SK-N-SH (cell line): Measurements from ENCODE around the gene HOXD11. TPM values are rescaled to one million over a fixed set of nuclear protein-coding genes. Genes with fewer than 3 reads are reported as not detected.

Source experiments
- CTCF ChIA-PET: fragments of 300-600, 350-600 bp; formaldehyde crosslinking; extraction: SDS; loops from one replicate; lab custom pipeline; 2021; lab: Yijun Ruan, JAX
- POLR2A ChIA-PET: fragments of 350-600 bp; sonication (Branson Sonifier 250); formaldehyde crosslinking; extraction: SDS; loops from one replicate; lab custom pipeline; 2020; ENCODE audit warnings: antibody characterized with exemption, inconsistent platforms; lab: Yijun Ruan, JAX
- DNase-seq: peaks from one replicate; pipeline ENCODE4 v3.0.0; 2012
- H2AFZ ChIP-seq: fragments of 200-600 bp; sonication (generic); 2 replicates; pipeline ENCODE4 v1.8.1; 2016; ENCODE audit warnings: antibody characterized with exemption, mild to moderate bottlenecking, low read depth
- H3F3A ChIP-seq: fragments of 200-600 bp; sonication (generic); replicated peaks from 2 replicates; pipeline ENCODE3; 2016; ENCODE audit warnings: antibody characterized with exemption, mild to moderate bottlenecking; ENCODE audit not compliant: insufficient read depth
- H3K27ac ChIP-seq, 2 experiments: fragments of 200-500 bp in 1 of 2; fragments of 200-600 bp in 1 of 2; sonication (Bioruptor generic) in 1 of 2; sonication (generic), shearing (Covaris generic) in 1 of 2; 2 replicates each; pipeline versions ENCODE4 v1.5.1 to v1.6.1; 2014 to 2016; ENCODE audit warnings: low read depth in 2 of 2, inconsistent platforms in 1 of 2, low read length in 1 of 2, mild to moderate bottlenecking in 1 of 2, mixed read lengths in 1 of 2
- H3K27me3 ChIP-seq: fragments of 200-600 bp; sonication (generic), shearing (Covaris generic); 2 replicates; pipeline ENCODE4 v1.6.1; 2016; ENCODE audit warnings: mixed run types; ENCODE audit not compliant: insufficient read depth
- H3K36me3 ChIP-seq, 2 experiments: fragments of 200-500 bp in 1 of 2; fragments of 200-600 bp in 1 of 2; sonication (Bioruptor generic) in 1 of 2; sonication (generic) in 1 of 2; replicated peaks in 1 of 2; 2 replicates each; pipeline versions ENCODE3 to v1.5.1; 2014 to 2016; ENCODE audit warnings: low read length in 1 of 2, mild to moderate bottlenecking in 1 of 2; ENCODE audit not compliant: insufficient read depth in 2 of 2, control insufficient read depth in 1 of 2
- H3K4me1 ChIP-seq, 2 experiments: fragments of 200-500 bp in 1 of 2; fragments of 200-600 bp in 1 of 2; sonication (Bioruptor generic) in 1 of 2; sonication (generic), shearing (Covaris generic) in 1 of 2; 2 replicates each; pipeline versions ENCODE4 v1.5.1 to v1.6.1; 2014 to 2016; ENCODE audit warnings: low read depth in 1 of 2, low read length in 1 of 2, mixed run types in 1 of 2; ENCODE audit not compliant: insufficient read depth in 2 of 2, control insufficient read depth in 1 of 2
- H3K4me2 ChIP-seq: fragments of 200-600 bp; sonication (generic), shearing (Covaris generic); 2 replicates; pipeline ENCODE4 v1.6.1; 2017; ENCODE audit warnings: mixed run types
- H3K4me3 ChIP-seq, 2 experiments: fragments of 200-500 bp in 1 of 2; fragments of 200-600 bp in 1 of 2; sonication (Bioruptor generic) in 1 of 2; sonication (generic), shearing (Covaris generic) in 1 of 2; 2 replicates each; pipeline versions ENCODE4 v1.5.1 to v1.8.1; 2014 to 2016; ENCODE audit warnings: low read depth in 2 of 2, inconsistent platforms in 1 of 2, low read length in 1 of 2, mild to moderate bottlenecking in 1 of 2, mixed read lengths in 1 of 2, moderate library complexity in 1 of 2
- H3K79me2 ChIP-seq: fragments of 200-600 bp; sonication (generic); 2 replicates; pipeline ENCODE4 v1.8.1; 2017; ENCODE audit warnings: mild to moderate bottlenecking; ENCODE audit not compliant: insufficient read depth
- H3K9ac ChIP-seq: fragments of 200-600 bp; sonication (generic); 2 replicates; pipeline ENCODE4 v1.6.1; 2017; ENCODE audit warnings: mixed run types
- H3K9me2 ChIP-seq: fragments of 200-600 bp; sonication (generic); 2 replicates; pipeline ENCODE4 v1.6.1; 2017; ENCODE audit warnings: mixed run types
- H3K9me3 ChIP-seq: fragments of 200-600 bp; sonication (generic); 2 replicates; pipeline ENCODE4 v1.6.1; 2017; ENCODE audit warnings: mixed run types, mild to moderate bottlenecking, moderate library complexity
- H4K20me1 ChIP-seq: fragments of 200-600 bp; sonication (generic); 2 replicates; pipeline ENCODE4 v1.6.1; 2017; ENCODE audit warnings: mild to moderate bottlenecking, mixed run types; ENCODE audit not compliant: insufficient read depth
- CTCF ChIP-seq: fragments of 200-600 bp; sonication (generic); IDR thresholded peaks from 2 replicates; pipeline ENCODE4 v1.6.1; 2017; ENCODE audit warnings: antibody characterized with exemption, mild to moderate bottlenecking, moderate library complexity
- ELF1 ChIP-seq: IDR thresholded peaks from 2 replicates; pipeline ENCODE4 v1.4.0; 2012
- EZH2phosphoT487 ChIP-seq: fragments of 200-600 bp; sonication (generic); IDR thresholded peaks from 2 replicates; pipeline ENCODE4 v1.6.1; 2017; ENCODE audit warnings: low read depth, mixed run types, mild to moderate bottlenecking, antibody characterized with exemption, moderate library complexity, borderline replicate concordance
- FOSL2 ChIP-seq: IDR thresholded peaks from 2 replicates; pipeline ENCODE4 v1.4.0; 2012; ENCODE audit warnings: low read depth, mild to moderate bottlenecking, moderate library complexity, borderline replicate concordance
- FOXJ3 ChIP-seq: sonication (generic); formaldehyde crosslinking; IDR thresholded peaks from 2 replicates; pipeline ENCODE4 v1.5.1; 2020; ENCODE audit warnings: mild to moderate bottlenecking, missing genetic modification reagents
- GATA2 ChIP-seq: sonication (generic); formaldehyde crosslinking; IDR thresholded peaks from 2 replicates; pipeline ENCODE4 v1.5.0; 2020; ENCODE audit warnings: mild to moderate bottlenecking, missing genetic modification reagents
- IRF3 ChIP-seq: fragments of 150-350 bp; IDR thresholded peaks from 2 replicates; pipeline ENCODE4 v1.6.1; 2016; ENCODE audit warnings: mild to moderate bottlenecking, low read depth, low read length
- MAX ChIP-seq: IDR thresholded peaks from 2 replicates; pipeline ENCODE4 v1.4.0; 2012; ENCODE audit warnings: low read depth
- MEF2A ChIP-seq: IDR thresholded peaks from 2 replicates; pipeline ENCODE4 v1.4.0; 2012; ENCODE audit warnings: low read depth, borderline replicate concordance
- MXI1 ChIP-seq: IDR thresholded peaks from 2 replicates; pipeline ENCODE4 v1.6.1; 2012; ENCODE audit warnings: mild to moderate bottlenecking, low read depth, low read length, improper control_type of control experiment
- NFIC ChIP-seq: IDR thresholded peaks from 2 replicates; pipeline ENCODE4 v1.4.0; 2012; ENCODE audit warnings: borderline replicate concordance
- NRF1 ChIP-seq: IDR thresholded peaks from 2 replicates; pipeline ENCODE4 v1.6.1; 2012; ENCODE audit warnings: low read depth, mild to moderate bottlenecking, low read length
- PBX3 ChIP-seq: IDR thresholded peaks from 2 replicates; pipeline ENCODE4; 2012
- POLR2AphosphoS5 ChIP-seq: IDR thresholded peaks from 2 replicates; pipeline ENCODE4 v1.6.1; 2012; ENCODE audit warnings: low read depth, low read length
- RAD21 ChIP-seq: IDR thresholded peaks from 2 replicates; pipeline ENCODE4 v1.6.1; 2012; ENCODE audit warnings: mild to moderate bottlenecking, low read length
- REST ChIP-seq: IDR thresholded peaks from 2 replicates; pipeline ENCODE4 v1.6.1; 2012; ENCODE audit warnings: mild to moderate bottlenecking, low read depth, low read length, moderate library complexity
- RXRA ChIP-seq: IDR thresholded peaks from 2 replicates; pipeline ENCODE4 v1.4.0; 2012; ENCODE audit warnings: low read depth, mild to moderate bottlenecking, borderline replicate concordance
- SIN3A ChIP-seq: IDR thresholded peaks from 2 replicates; pipeline ENCODE4 v1.6.1; 2012; ENCODE audit warnings: low read depth, mild to moderate bottlenecking, low read length, moderate library complexity, borderline replicate concordance
- TEAD4 ChIP-seq: IDR thresholded peaks from 2 replicates; pipeline ENCODE4 v1.4.0; 2012; ENCODE audit warnings: mild to moderate bottlenecking, borderline replicate concordance; ENCODE audit not compliant: insufficient read depth
- YY1 ChIP-seq: IDR thresholded peaks from 2 replicates; pipeline ENCODE4 v1.4.0; 2012; ENCODE audit warnings: low read depth, mild to moderate bottlenecking
- ZBTB33 ChIP-seq: IDR thresholded peaks from 2 replicates; pipeline ENCODE4 v1.4.0; 2012; ENCODE audit warnings: low read depth, borderline replicate concordance
- WGBS: methylation state at CpG from one replicate; pipeline ENCODE4 v1.1.6; 2017; ENCODE audit warnings: low lambda C conversion rate; 5-methylcytosine and 5-hydroxymethylcytosine counted together
- polyA plus RNA-seq, 3 experiments: library from polyadenylated mRNA; depleted of rRNA; stranded (reverse); fragments of >200 nt; gene quantifications; 2 replicates each; pipeline ENCODE4 v1.2.3, GENCODE V29; 2012

HOXD11 gene
- polyA plus RNA-seq, 1 of the 3 experiments (the other 2 are of a cell fraction) = not detected

- peaks cover 13% of the 10 kb centered on the region for H3F3A ChIP-seq
- H4K20me1 ChIP-seq = no peaks in the 10 kb centered on the region
- H3K27ac ChIP-seq = peak within 1 kb of the TSS; percentile 62 to 63
- CTCF ChIA-PET = interaction anchor here (0.9 to 26.1 kb wide), 7 partner anchors 9 to 1020 kb away, joined by 3 to 1047 read pairs (median 111); partner anchors contain the start of gene HOXD10
- POLR2A ChIA-PET = interaction anchor here (1.6 to 6.3 kb wide), 4 partner anchors 326 to 509 kb away, joined by 7 to 45 read pairs (median 24); no protein-coding TSS in a partner anchor
- H3K36me3 ChIP-seq = no peaks in the 10 kb centered on the region
- peak within 1 kb of the TSS; percentile 66 for H3K9ac ChIP-seq
- H3K27me3 ChIP-seq = no peaks in the 10 kb centered on the region
- H3K79me2 ChIP-seq = peaks cover 10% of the 10 kb centered on the region
- H3K4me2 ChIP-seq = peak within 1 kb of the TSS; percentile 85
- peak within 1 kb of the TSS; percentile 69 for H3K4me3 ChIP-seq
- no peaks in the 10 kb centered on the region for H3K9me3 ChIP-seq
- no peaks in the 10 kb centered on the region for H3K9me2 ChIP-seq
- H3K4me1 ChIP-seq = peaks cover 19 to 30% of the 10 kb centered on the region in 2 experiments; a peak in 3 of 4 replicates
- DNase-seq = peak; percentile 88
- peak within 1 kb of the TSS; percentile 53 for H2AFZ ChIP-seq
- 49% methylated on average over 31 of the region's 64 CpGs for WGBS
- no peak for TF ChIP-seq IRF3
- peak; percentile 48; the same call in 1 of the 2 replicates for TF ChIP-seq TEAD4
- TF ChIP-seq NFIC = peak; percentile 60
- no peak for TF ChIP-seq NRF1
- no peak for TF ChIP-seq CTCF
- peak; percentile 69; the same call in 1 of the 2 replicates for TF ChIP-seq REST
- TF ChIP-seq ELF1 = no peak
- TF ChIP-seq ZBTB33 = no peak
- TF ChIP-seq SIN3A = peak; percentile 66; the same call in 1 of the 2 replicates
- no peak for TF ChIP-seq RAD21
- TF ChIP-seq MAX = peak; percentile 90
- TF ChIP-seq FOSL2 = no peak
- TF ChIP-seq PBX3 = peak; percentile 88
- TF ChIP-seq YY1 = 0 out of 2 replicates have a peak, but pooled peaks have one; percentile 29
- TF ChIP-seq EZH2phosphoT487 = no peak
- peak; percentile 48; the same call in 1 of the 2 replicates for TF ChIP-seq FOXJ3 (CRISPR knock-in tag)
- no peak for TF ChIP-seq RXRA
- TF ChIP-seq MXI1 = peak; percentile 38; the same call in 1 of the 2 replicates
- peak; percentile 36; the same call in 1 of the 2 replicates for TF ChIP-seq MEF2A
- TF ChIP-seq POLR2AphosphoS5 = peak; percentile 47
- TF ChIP-seq GATA2 (CRISPR knock-in tag) = peak; percentile 28; the same call in 1 of the 2 replicates
Observed at GRCh38 chr2:176128982-176129796, 22.1 kb downstream of the HOXD11 start, which contains the start of gene HOXD8. TSS of gene HOXD8 (plus strand) at chr2:176129705. CDS start at chr2:176130367, 662 bp downstream.
